IPS DF 19.7 (cell line): ENCODE data around the gene C22orf23.
"Not testable (repeated sequence)": the region's sequence is repeated elsewhere in the genome, so short reads cannot be mapped to it uniquely, and the experiment has no call there.

Experiments used
- DNase-seq: peaks from one replicate; pipeline ENCODE4 v3.0.0-alpha.2; 2013; ENCODE audit warnings: low read depth, low spot score

The C22orf23 gene

DNA sequence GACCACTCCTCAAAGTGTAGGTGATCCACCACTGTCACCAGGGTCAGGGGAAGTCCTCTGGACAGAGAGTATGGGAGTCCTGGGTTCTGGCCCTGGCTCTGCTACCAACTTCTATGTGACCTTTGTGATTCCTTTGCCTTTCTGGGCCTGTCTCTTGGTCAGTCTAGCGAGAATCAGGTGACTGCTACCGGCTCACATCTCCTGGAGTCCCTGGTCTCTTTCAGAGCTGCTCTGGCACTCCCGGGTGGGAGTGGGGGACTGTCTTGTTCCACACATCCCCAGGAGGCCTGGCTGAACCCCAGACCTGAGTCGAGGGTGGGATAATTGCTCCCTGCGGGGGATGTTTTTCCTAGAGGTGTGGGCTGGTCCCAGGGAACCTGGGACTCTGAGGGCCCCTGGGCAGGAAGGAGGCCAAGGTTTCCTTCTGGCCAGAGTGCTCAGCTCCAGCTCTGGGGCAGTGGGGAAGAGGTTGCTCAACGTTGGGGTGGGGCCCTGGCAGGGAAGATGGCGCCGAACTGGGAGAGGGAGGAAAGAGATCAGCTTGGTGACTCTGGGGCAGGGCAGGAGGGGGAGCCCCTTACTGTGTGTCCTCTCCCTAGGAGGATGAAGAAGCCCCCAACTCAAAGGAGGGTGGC lies 28.9 kb upstream of the C22orf23 start:
- no peak for DNase-seq

DNA sequence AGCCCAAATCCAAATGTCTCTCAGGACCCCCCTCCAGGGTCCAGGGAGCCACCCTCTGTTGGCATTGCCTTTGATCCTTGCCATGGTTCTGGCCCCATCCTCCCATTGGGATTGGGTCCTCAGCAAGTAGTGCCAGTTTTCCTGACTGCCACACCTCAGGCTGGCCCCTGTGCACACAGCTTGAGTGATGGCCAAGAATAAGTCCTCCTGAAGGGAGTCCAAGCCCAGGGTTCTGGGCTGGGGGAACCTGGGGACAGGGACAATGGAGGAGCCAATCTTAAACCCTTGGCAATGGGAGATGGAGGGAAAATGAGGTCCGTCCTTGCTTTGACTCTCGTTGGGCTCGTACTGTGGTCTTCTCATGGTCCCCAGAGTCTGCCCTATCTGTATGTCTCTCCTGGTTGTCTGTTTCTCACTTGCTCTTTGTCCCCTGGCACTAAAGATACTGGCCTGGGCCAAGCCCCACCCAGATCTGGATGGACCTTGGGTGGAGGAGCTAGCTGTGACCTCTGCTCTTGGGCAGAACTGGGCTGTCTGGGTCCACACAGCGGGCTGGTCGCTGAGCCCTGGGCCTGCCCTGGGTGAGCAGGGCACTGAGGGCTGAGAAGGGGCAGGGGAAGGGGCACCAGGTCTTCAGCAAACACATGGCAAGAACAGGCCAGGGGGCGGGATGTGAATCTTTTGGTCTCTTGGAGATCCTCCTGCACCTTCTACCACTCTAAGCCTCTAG lies 28.0 kb upstream of the C22orf23 start:
- DNase-seq = no peak

DNA sequence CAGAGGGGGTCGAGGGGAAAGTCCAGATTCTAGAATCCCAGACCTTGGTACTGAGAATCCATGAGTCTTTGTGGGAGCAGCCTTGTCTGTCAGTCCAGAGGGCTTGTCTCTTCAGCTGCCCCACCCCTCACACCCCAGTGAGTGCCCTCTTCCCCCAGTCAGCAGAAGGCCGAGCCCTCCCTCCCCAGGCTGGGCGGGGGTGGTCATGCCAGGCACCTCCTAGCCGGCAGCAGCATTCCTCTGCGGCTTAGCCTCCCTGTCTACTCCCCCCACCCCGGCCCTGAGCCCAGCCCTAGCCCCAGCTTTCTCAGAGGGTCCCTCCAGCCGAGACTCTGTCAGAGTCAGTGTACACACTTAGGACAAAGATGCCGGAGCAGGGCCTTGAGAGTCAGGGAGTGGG lies 26.4 kb upstream of the C22orf23 start:
- no peak for DNase-seq

DNA sequence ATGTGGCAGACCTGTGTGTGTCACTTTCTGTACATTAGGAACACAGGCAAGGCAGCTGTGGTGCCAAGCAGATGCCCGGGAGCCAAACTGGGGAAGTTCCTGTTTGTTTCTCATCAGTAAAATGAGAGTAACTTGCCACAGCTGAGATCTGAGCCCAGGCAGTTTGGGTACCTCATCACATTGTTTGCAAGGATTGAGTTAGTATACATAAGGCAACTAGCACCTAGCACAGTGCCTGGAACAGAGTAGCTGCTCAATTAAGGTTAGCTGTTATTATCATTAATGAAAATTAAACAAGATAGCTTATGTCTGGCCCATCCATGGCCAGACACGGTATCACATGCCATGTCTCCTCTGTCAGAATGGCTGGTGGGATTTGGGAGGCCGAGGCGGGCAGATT lies 23.1 kb upstream of the C22orf23 start:
- DNase-seq = no peak

DNA sequence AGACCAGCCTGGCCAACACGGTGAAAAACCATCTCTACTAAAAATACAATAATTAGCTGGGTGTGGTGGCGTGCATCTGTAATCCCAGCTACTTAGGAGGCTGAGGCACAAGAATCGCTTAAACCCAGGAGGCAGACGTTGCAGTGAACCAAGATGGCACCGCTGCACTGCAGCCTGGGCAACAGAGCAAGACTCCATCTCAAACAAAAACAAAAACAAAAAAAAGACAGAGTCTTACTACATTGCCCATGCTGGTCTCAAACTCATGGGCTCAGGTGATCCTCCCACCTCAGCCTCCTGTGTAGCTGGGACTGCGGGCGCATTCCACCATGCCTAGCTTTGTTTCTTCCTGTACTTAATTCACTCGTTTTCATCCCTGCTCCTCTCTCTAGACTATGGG lies 22.6 kb upstream of the C22orf23 start:
- DNase-seq = not testable (repeated sequence)

DNA sequence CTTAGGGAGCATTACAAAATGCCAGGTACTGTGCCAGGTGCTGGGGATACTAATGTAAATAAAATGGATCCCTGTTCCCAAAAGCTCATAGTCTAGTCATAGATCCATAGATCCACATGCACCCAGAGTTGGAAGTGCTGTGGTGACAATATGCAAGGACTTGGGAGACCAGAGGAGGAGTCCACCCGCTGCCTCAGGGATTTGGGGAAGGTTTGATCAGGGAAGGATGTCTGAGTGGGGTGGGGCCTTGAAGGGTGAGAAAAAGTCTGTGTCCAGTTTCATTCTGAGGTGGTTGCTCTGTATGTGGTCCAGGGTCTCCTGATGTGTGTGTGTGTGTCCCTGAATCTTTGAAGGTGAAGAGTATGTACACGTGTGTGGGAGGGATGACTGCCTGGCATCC lies 21.8 kb upstream of the C22orf23 start:
- no peak for DNase-seq

DNA sequence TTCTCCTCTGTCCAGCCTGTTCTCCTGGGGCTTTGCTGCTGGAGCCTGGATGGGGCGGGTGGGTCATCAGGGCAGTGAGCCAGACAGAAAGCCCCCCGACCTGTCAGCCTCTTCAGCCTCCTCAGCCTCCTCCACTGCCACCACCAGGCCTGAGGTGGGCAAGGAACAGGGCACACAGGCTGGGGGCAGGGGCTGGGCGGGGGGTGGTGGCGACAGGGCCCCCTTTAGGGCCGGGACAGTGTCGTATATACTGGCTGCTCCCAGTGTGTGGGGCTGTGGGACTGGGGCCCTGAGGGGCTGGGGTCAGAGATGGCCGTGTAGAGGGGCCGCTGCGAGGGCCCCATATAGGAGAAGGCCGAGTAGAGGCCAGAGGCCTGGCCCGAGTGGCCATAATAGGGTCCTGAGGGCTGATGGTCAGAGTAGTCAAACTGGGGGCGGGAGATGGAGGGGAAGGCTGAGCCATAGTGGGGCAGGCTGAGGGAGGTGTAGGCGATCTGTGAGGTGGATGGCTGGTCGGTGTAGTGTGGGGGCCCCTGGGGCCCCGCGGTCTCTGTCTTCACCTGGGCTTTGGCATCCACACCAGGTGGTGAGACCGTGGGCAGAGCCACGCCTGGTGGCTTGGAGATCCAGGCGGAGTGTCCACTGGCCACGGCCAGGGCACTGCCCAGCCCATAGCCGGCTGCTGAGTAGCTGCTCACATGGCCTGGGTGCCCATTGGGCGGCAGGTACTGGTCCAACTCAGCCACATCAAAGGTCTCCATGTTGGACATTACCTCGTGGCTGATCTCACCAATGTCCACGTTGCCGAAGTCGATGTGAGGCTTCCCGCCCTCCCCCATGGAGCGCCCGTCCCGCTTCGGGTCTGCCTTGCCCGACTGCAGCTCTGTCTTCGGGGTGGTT lies 20.1 kb upstream of the C22orf23 start:
- DNase-seq = no peak

DNA sequence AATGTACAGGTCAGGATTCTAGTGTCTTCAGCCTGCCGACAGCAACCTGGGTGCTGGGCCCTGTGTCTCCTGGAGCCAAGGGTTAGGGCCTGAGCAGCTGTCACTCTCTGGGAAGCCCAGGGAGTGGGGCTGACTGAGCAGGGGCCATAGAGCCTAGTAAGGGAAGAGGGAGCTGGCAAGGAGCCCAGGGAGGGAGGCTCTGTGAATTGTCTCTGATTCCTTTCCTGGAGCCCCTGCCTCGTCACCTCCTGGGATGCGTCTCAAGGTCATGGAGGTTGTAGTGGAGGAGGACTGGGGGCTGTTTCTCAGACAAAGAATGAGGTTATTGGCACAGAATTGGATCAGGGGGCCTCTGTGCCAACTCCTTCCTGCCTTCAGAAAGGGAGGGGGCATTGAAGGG lies 19.1 kb upstream of the C22orf23 start:
- DNase-seq = no peak

DNA sequence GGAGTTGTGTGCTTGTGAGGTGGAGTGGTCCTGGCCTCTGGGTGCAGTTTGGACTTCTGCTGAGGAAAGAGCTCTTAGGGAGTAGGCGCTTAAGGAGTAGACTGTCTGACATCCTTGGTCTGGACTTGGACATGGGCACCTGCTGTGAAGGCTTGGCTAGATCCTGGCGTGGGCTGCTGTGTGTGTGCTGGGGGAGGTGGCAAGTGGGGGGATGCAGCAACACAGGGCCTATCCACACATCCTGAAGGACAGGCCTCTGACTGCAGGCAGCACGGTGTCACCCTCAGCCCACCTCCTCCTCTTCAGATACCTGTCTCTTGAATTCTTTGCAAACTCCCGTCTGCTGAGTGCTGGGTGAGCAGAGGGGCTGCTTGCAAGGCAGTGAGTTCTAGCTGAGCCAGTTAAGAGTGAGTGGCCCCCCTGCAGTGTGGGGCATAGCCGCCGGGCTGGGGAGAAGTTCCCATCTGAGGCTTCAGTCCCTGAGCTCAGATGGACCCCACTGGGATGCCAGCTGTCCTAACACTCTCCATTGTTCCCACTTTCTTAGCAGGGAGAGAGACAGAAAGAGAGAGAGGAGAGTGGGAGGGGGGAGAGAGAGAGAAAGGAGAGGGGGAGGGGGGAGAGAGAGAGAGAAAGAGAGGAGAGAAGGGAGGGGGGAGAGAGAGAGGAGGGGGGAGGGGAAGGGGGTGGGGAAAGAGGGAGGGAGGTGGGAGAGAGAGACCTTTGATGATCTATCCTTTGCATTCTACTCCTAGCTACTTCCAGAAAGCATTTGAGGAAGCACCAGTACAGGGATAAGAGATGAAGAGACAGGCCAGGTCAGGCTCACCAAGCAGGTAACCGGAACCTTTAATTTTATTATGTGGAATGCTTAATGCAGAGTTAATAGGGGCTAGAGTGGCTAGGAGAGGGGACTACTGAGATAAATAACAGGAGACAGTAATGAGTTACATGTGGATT lies 18.4 kb upstream of the C22orf23 start:
- DNase-seq = no peak

DNA sequence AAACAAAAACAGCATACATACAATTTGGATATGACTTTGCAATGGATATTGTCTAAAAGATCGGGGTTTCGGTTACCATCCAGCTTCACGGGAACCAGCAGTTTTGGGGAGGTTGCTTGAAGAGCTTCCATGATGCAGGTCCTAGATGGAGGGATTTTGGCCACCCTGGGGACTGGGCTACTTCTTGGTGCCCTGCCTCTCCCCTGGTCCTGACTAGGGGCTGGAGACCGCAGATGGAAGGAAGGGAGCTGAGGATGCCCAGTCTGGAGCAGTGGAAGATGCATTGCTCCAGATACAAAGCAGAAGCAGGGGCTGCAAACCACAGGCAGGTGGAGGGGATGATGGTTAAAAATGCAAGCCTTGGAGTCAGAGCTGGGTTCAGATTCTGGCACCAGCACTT lies 17.5 kb upstream of the C22orf23 start:
- DNase-seq = no peak

DNA sequence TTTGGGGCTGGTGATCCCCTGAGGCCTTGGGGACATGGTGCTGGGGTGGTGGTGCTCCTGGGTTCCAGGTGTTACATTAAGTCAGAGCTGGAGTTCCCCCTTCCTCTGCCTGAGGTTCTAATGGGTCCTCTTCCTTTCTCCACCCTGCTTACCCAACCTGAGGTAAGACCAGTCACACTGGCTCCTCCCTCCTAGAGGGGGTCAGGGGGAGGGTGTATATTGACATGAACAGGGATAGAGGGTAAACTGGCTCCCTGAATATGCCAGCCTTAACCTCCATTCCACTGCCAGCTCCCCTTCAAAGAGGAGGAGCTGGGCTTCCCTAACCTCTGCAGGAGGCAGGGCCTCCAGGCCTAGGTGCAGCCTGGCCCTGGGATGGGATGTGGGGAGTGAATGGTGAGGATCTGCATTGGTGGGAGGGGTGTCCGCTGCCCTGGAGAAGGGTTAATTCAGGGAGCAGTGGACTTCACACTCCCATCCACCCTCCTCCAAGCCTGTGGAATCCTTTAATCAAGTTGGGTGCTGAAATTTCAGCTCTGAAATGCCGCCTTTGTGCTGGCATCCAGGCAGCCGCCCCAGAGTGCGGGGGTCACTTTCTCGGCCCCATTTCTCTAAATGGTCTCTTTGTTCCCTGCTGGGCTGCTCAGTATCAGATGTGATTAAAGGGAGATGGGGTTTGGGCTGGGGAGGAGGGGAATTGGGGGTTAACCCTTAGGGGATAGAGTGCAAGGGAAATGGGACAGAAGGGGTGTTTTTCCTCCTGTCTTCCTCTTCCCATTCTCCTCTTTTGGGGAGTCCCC lies 15.3 kb upstream of the C22orf23 start:
- DNase-seq = no peak

DNA sequence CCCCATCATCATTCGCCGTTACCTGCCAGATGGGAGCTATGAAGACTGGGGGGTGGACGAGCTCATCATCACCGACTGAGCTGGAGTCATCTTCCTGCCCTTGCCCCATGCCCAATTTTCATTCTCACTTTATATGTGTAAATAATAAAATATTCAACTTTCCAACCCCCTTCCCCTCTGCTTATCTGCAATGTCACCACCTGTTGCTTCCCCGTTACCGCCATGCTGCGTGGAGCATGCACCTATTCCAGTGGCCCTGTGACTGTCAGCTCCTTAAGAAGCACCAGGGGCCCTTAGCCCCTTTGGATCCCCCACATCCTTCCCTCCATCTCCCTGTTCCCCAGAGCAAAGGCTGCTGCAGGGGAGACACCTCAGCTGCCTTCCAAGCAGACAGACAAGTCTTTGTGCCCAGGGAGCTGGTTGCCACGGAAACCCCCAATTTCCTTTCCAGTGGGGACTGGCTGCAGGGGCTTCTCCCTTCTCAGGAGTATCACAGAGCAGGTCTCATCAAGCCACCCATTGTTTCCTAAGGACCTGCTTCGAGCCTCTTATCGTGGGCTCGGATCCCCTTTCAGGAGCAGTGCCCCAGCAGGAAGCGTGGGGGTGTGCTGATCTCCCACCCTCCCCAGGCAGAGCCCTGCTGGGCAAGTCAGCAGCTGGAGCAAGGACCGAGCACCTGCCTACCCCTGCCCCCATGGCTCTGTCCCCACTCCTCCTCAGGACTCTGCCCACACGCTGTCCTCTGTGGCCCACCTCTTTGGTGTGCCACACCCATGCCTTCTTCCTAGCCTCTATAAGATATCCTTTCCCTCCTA lies 14.4 kb upstream of the C22orf23 start:
- no peak for DNase-seq

DNA sequence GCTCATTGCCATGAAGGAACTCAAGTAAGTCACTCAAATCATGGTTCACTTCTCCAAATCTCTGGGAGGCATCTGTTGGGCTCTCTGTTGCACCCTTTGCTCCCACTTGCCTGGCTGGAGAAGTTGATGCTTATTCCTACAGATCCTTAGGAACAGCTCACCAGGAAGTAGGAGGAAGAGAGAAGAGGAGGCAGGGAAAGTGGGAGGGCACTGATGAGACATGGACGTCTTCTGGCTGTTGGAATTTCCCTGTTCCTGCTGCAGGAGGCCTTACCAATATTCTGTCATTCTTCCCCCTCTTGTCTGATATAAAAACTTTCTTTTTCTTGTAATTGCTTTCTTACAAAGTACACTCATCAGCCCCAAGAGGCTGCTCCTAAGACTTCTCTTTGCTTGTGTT lies 13.7 kb upstream of the C22orf23 start:
- DNase-seq = no peak

DNA sequence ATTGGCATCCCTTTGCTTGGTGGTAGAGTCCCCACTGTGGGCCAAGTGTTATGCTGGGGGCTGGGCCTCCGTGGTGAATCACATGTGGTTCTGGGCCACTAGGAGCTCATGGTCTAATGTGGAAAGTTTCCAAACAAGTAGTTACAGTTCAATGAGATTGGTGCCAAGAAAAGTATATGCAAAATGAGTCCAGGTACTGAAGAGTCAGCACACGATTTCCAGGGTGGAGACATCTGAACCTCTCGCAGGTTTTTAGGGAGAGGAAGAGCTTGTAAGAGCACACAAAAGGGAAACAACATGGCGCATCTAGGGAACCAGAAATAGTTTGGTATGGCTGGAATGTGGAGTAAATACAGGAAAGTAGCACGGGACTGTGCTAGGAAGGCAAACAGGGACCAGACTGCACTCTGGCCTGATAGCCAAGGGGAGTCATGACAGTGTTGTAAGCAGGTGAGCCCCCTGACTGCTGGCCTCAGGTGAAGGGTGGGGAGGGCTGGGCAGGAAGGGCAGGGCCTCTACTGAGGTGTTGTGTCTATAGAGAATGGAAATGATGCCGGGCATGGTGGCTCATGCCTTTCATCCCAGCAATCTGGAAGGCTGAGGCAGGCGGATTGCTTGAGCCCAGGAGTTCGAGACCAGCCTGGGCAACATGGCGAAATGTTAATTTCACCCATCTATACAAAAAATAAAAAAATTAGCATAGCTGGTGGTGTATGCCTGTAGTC lies 12.7 kb upstream of the C22orf23 start:
- DNase-seq = no peak

DNA sequence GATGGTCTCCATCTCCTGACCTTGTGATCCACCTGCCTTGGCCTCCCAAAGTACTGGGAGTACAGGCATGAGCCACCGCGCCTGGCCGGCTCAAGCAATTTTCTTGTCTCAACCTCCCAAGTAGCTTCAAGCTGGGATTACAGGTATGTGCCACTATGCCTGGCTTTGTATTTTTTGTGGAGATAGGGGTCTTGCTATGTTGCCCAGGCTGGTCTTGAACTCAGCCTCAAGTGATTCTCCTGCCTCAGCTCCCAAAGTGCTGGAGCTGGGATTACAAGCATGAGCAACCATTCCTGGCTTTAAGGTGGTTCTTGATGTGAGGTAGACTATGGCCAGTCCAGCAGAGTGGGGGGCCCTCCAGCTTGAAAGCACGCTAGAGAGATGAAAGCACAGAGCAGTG lies 7.7 kb upstream of the C22orf23 start:
- no peak for DNase-seq

DNA sequence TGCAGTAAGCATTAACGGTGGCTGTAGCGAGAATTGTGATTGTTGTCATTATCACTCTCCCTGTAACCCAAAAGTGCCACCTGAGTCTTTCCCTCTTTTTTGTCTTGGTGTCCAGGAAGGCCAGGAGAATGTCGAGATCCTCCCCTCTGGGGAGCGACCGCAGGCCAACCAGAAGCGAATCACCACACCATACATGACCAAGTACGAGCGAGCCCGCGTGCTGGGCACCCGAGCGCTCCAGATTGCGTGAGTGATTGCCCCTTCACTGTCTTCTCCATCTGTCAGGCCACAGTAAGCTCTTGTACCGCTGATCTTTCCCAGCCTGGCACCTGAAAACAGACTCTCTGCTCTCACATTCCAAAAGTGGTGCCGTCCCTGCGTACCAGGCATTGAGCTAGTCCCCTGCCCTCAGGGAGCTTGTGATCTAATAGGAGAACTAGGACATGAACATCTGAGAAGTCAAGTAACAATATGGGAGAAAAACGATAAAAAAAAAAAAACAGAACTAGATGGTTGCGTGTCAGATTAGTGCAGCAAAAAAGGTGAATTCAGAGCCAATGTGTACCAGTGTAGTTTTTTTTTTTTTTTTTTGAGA lies 5.9 kb upstream of the C22orf23 start:
- no peak for DNase-seq

DNA sequence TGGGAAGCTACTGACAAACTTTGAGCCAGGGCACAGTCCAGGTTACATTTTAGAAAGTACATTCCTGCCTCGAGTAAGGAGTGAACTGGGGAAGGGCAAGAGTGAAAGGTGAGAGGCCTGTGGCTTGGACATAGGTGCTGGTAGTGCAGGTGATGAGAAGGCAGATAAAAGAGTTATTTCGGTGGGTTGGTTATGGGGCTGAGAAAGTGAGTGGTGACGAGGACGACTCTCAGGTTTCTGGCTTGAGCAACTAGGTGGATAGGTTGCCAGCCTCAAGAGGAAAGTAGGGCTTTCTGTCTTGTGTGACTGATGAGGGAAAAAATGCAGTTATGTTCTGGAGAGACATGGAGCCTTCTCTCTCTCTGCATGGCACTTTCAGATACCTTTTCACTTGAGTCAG lies 3.8 kb upstream of the C22orf23 start:
- no peak for DNase-seq

DNA sequence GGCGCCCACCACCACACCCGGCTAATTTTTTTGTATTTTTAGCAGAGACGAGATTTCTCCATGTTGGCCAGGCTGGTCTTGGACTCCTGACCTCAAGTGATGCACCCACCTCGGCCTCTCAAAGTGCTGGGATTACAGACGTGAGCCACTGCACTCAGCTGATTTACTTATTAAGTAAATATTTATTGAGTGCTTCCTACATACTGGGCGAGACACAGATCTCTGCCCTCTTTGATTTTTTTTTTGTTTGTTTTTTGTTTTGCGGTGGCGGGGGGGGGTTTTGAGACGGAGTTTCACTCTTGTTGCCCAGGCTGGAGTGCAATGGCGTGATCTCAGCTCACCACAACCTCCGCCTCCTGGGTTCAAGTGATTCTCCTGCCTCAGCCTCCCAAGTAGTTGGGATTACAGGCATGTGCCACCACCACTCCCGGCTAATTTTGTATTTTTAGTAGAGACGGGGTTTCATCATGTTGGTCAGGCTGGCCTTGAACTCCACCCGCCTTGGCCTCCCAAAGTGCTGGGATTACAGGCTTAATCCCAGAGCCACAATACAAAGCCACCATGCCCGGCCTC lies 2.5 kb upstream of the C22orf23 start:
- not testable (repeated sequence) for DNase-seq
